Endothelial cell of umbilical vein (primary cell): ENCODE results near the gene SERPIND1. TPM values are rescaled to one million over a fixed set of nuclear protein-coding genes. Genes with fewer than 3 reads are reported as not detected.

Source experiments
- BruUV-seq: library from RNA; stranded (reverse); fragments of 400-500 nt; replicated peaks from 2 replicates; lab custom pipeline; 2021; lab: Mats Ljungman, UMichigan
- CTCF ChIA-PET: fragments of 300-600, 350-600 bp; sonication (Branson Sonifier 250); formaldehyde crosslinking; loops from one replicate; lab custom pipeline; 2021; ENCODE audit warnings: antibody characterized with exemption, inconsistent platforms; lab: Charles Lee
- POLR2A ChIA-PET: fragments of 300-600, 350-600 bp; sonication (Branson Sonifier 250); formaldehyde crosslinking; loops from one replicate; lab custom pipeline; 2021; ENCODE audit warnings: antibody characterized with exemption, inconsistent platforms; lab: Charles Lee
- DNase-seq: peaks from one replicate; pipeline ENCODE4 v3.0.0-alpha.2; 2011; ENCODE audit warnings: low read depth, low spot score
- FAIRE-seq: peaks from 2 replicates; lab custom pipeline; 2011; peaks lifted over from hg19 to GRCh38; lab: Jason Lieb, UNC
- H2AFZ ChIP-seq: 2 replicates; pipeline ENCODE4 v1.6.0; 2012; ENCODE audit warnings: low read depth, low read length, control low read depth, inconsistent platforms
- H3K27ac ChIP-seq: 2 replicates; pipeline ENCODE4 v1.5.1; 2011; ENCODE audit warnings: low read depth, mild to moderate bottlenecking, control low read depth, low read length, moderate library complexity; ENCODE audit not compliant: insufficient read depth
- H3K27me3 ChIP-seq, 2 experiments: 2 replicates each; pipeline versions ENCODE4 v1.6.0 to v1.6.1; 2011; ENCODE audit warnings: low read length in 2 of 2, mixed read lengths in 1 of 2; ENCODE audit not compliant: control insufficient read depth in 2 of 2, insufficient read depth in 2 of 2
- H3K36me3 ChIP-seq, 2 experiments: 2 replicates in 1 of 2; 3 replicates in 1 of 2; pipeline ENCODE4 v1.5.1; 2011; ENCODE audit warnings: low read length in 2 of 2, mild to moderate bottlenecking in 1 of 2, moderate library complexity in 1 of 2; ENCODE audit not compliant: control insufficient read depth in 2 of 2, insufficient read depth in 2 of 2; ENCODE audit errors: extremely low read depth in 1 of 2
- H3K4me1 ChIP-seq: 3 replicates; pipeline ENCODE4 v1.5.1; 2011; ENCODE audit warnings: mild to moderate bottlenecking, low read length; ENCODE audit not compliant: control insufficient read depth, insufficient read depth; ENCODE audit errors: extremely low read depth
- H3K4me2 ChIP-seq: 2 replicates; pipeline ENCODE4 v1.6.1; 2011; ENCODE audit warnings: low read length, control low read depth, mixed read lengths; ENCODE audit not compliant: insufficient read depth
- H3K4me3 ChIP-seq, 3 experiments: fragments of 200-600 bp in 1 of 3; sonication (generic), shearing (Covaris generic) in 1 of 3; replicated peaks in 1 of 3; 2 replicates each; pipeline ENCODE4 v1.5.1; 2011 to 2016; ENCODE audit warnings: control low read depth in 3 of 3, low read length in 3 of 3, mild to moderate bottlenecking in 2 of 3, inconsistent platforms in 1 of 3, low read depth in 1 of 3, moderate library complexity in 1 of 3; ENCODE audit not compliant: insufficient read depth in 1 of 3
- H3K79me2 ChIP-seq: 2 replicates; pipeline ENCODE4 v1.6.0; 2012; ENCODE audit warnings: low read length, inconsistent platforms; ENCODE audit not compliant: control insufficient read depth, insufficient read depth
- H3K9ac ChIP-seq: replicated peaks from 2 replicates; pipeline ENCODE3; 2011; ENCODE audit warnings: low read length, control low read depth; ENCODE audit not compliant: insufficient read depth; ENCODE audit errors: extremely low read depth
- H3K9me1 ChIP-seq: replicated peaks from 3 replicates; pipeline ENCODE4 v1.6.0; 2011; ENCODE audit warnings: mild to moderate bottlenecking, low read length; ENCODE audit not compliant: control insufficient read depth, insufficient read depth; ENCODE audit errors: extremely low read depth
- H3K9me3 ChIP-seq: replicated peaks from 2 replicates; pipeline ENCODE4 v1.5.1; 2012; ENCODE audit warnings: low read length, inconsistent platforms; ENCODE audit not compliant: control insufficient read depth, insufficient read depth
- H4K20me1 ChIP-seq: replicated peaks from 2 replicates; pipeline ENCODE3; 2011; ENCODE audit warnings: mild to moderate bottlenecking, low read length; ENCODE audit not compliant: control insufficient read depth, insufficient read depth; ENCODE audit errors: extremely low read depth
- CTCF ChIP-seq, 2 donors: IDR thresholded peaks; 1 replicate in 1 of 2; 2 replicates in 1 of 2; pipeline ENCODE4 v1.5.1; 2011; ENCODE audit warnings: low read length in 2 of 2, mild to moderate bottlenecking in 2 of 2, moderate library complexity in 2 of 2, control low read depth in 1 of 2, inconsistent platforms in 1 of 2, low read depth in 1 of 2; ENCODE audit not compliant: insufficient read depth in 1 of 2; ENCODE audit errors: extremely low read depth in 1 of 2
- EZH2 ChIP-seq: IDR thresholded peaks from 2 replicates; pipeline ENCODE4 v1.6.1; 2012; ENCODE audit warnings: borderline replicate concordance, low read depth, mild to moderate bottlenecking, moderate library complexity, low read length, inconsistent platforms; ENCODE audit not compliant: severe bottlenecking
- FOS ChIP-seq: IDR thresholded peaks from 2 replicates; pipeline ENCODE4 v1.6.1; 2011; ENCODE audit warnings: mild to moderate bottlenecking, low read length, moderate library complexity, borderline replicate concordance; ENCODE audit not compliant: insufficient read depth
- GATA2 ChIP-seq: IDR thresholded peaks from 2 replicates; pipeline ENCODE4 v1.7.0; 2011; ENCODE audit warnings: low read depth, mild to moderate bottlenecking, moderate library complexity, mixed read lengths, low read length; ENCODE audit not compliant: insufficient read length, insufficient read depth
- JUN ChIP-seq: IDR thresholded peaks from 2 replicates; pipeline ENCODE4 v1.6.1; 2011; ENCODE audit warnings: borderline replicate concordance, low read depth; ENCODE audit not compliant: insufficient read length, insufficient read depth
- MAX ChIP-seq: IDR thresholded peaks from 2 replicates; pipeline ENCODE4 v1.6.1; 2011; ENCODE audit not compliant: insufficient read depth, insufficient read length
- MYC ChIP-seq: IDR thresholded peaks from one replicate; pipeline ENCODE4 v1.6.1; 2011; ENCODE audit warnings: mild to moderate bottlenecking, low read depth, low read length
- POLR2A ChIP-seq: IDR thresholded peaks from 2 replicates; pipeline ENCODE4 v1.6.1; 2012; ENCODE audit warnings: low read depth, mild to moderate bottlenecking, control low read depth, low read length
- POLR2AphosphoS5 ChIP-seq: IDR thresholded peaks from 2 replicates; pipeline ENCODE4 v1.6.1; 2012; ENCODE audit warnings: low read depth, mild to moderate bottlenecking, control low read depth, low read length, moderate library complexity; ENCODE audit not compliant: insufficient read depth
- dilution Hi-C: fragments of 300-500 bp; cut with MboI; formaldehyde crosslinking; loops from one replicate; pipeline ENCODE4 v1.15.0; 2019; ENCODE audit warnings: low sequenced_read_pairs; ENCODE audit not compliant: extremely low pct_ligation_motif_present
- intact Hi-C: fragments of 100-400 bp; cut with micrococcal nuclease; formaldehyde crosslinking; loops from one replicate; pipeline ENCODE4 v1.10.0; 2022
- polyA plus RNA-seq, 4 experiments: library from polyadenylated mRNA; depleted of rRNA in 3 of 4; stranded (reverse) in 3 of 4; unstranded in 1 of 4; fragments of >200 nt; gene quantifications; 2 replicates each; pipeline versions ENCODE4 v1.2.1 to v1.2.3, GENCODE V29; 2011 to 2012; ENCODE audit warnings: missing spikeins in 1 of 4
- total RNA-seq: library from RNA; stranded (reverse); gene quantifications from 2 replicates; pipeline ENCODE4 v1.2.3, GENCODE V29; 2021

Gene SERPIND1
- total and polyA plus RNA-seq, 2 donors (not counting 3 experiments of a cell fraction or from before 2014, with no cell fraction given) = 0.94 to 1.8 TPM

- no peak for FAIRE-seq
- Histone ChIP-seq H3K9me1 (no peaks in the 10 kb centered on the region), H3K27ac (no peak overlapping the region), H3K4me3 (no peak overlapping the region), H2AFZ (no peak overlapping the region), H3K27me3 (no peaks in the 10 kb centered on the region), H3K9me3 (no peaks in the 10 kb centered on the region), H3K4me2 (no peak overlapping the region), H4K20me1 (no peaks in the 10 kb centered on the region), H3K9ac (no peak overlapping the region), H3K79me2 (no peaks in the 10 kb centered on the region), H3K36me3 (peaks cover 0 to 6% of the 10 kb centered on the region in 2 experiments), H3K4me1 (no peaks in the 10 kb centered on the region)
- BruUV-seq = no TSS peak
- POLR2A ChIA-PET = no interaction called here
- TF ChIP-seq MYC (no peak), POLR2A (no peak), EZH2 (no peak), JUN (no peak), POLR2AphosphoS5 (no peak), FOS (no peak), MAX (no peak), GATA2 (no peak), CTCF (IDR thresholded peaks at IDR 0.05; ENCODE audit: extremely low read depth in 1 of 2, insufficient read depth in 1 of 2, low read depth in 1 of 2, low read length in 2 of 2) (no peak)
- intact Hi-C loops = no loop called here
- CTCF ChIA-PET = no interaction called here
- dilution Hi-C loops = no loop called here
- DNase-seq = no peak
These were observed 44.6 kb downstream of the SERPIND1 start for GRCh38 chr22:20818471-20818870.
